Astrocyte (in vitro differentiated cells and primary cell): ENCODE data around the gene MMP28.

Source experiments
- CTCF ChIP-seq: IDR thresholded peaks from 2 replicates; pipeline ENCODE4 v1.5.1; 2011; ENCODE audit warnings: low read depth, mild to moderate bottlenecking, inconsistent platforms, low read length, moderate library complexity; ENCODE audit not compliant: insufficient read depth
- EZH2 ChIP-seq: IDR thresholded peaks from 2 replicates; pipeline ENCODE4 v1.6.1; 2012; ENCODE audit warnings: mild to moderate bottlenecking, low read length, inconsistent platforms; ENCODE audit not compliant: insufficient read depth

- no peak for TF ChIP-seq CTCF
- no peak for TF ChIP-seq EZH2
Measured at GRCh38 chr17:35816723-35817122, 21.3 kb upstream of the MMP28 start.
